ENCODE results near the gene TGM2.

The TGM2 gene

GRCh38 chr20:38165966-38166702 lies 1.1 kb upstream of the TGM2 start:
- TF ChIP-seq, protein P1, sequence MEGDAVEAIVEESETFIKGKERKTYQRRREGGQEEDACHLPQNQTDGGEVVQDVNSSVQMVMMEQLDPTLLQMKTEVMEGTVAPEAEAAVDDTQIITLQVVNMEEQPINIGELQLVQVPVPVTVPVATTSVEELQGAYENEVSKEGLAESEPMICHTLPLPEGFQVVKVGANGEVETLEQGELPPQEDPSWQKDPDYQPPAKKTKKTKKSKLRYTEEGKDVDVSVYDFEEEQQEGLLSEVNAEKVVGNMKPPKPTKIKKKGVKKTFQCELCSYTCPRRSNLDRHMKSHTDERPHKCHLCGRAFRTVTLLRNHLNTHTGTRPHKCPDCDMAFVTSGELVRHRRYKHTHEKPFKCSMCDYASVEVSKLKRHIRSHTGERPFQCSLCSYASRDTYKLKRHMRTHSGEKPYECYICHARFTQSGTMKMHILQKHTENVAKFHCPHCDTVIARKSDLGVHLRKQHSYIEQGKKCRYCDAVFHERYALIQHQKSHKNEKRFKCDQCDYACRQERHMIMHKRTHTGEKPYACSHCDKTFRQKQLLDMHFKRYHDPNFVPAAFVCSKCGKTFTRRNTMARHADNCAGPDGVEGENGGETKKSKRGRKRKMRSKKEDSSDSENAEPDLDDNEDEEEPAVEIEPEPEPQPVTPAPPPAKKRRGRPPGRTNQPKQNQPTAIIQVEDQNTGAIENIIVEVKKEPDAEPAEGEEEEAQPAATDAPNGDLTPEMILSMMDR (IDR thresholded peaks at IDR 0.05; ENCODE audit: low read depth, low read length): no peak
- no peak overlapping the region for H3K4me3 ChIP-seq (ENCODE audit: low read depth, low read length)

GRCh38 chr20:38164624-38165088 lies 414 bp downstream of the TGM2 start:
- TF ChIP-seq, protein P1 (IDR thresholded peaks at IDR 0.05; ENCODE audit: low read depth, low read length): no peak
- peak overlapping the region; percentile 58 for H3K4me3 ChIP-seq (ENCODE audit: low read depth, low read length)

DNA sequence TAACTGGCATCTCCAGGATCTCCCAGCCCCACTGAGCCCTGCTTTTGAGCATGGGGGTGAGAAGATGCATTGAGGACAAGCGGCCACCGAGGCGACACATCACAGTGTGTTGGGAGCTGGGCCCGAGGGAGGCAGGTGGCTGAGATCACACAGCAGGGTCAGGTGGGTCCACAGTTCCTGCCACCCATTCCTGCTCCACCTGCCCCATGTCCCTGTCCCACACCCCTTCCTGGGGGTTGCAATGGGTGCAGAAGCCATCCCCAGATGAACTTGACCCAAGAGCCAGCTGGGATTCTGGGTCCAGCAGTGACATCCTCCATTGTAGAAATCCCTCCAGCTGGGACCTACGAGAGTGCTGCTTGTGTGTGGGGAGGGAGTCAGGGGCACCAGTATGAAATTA lies 1.0 kb downstream of the TGM2 start:
- TF ChIP-seq, protein P1 (IDR thresholded peaks at IDR 0.05; ENCODE audit: low read depth, low read length): no peak

DNA sequence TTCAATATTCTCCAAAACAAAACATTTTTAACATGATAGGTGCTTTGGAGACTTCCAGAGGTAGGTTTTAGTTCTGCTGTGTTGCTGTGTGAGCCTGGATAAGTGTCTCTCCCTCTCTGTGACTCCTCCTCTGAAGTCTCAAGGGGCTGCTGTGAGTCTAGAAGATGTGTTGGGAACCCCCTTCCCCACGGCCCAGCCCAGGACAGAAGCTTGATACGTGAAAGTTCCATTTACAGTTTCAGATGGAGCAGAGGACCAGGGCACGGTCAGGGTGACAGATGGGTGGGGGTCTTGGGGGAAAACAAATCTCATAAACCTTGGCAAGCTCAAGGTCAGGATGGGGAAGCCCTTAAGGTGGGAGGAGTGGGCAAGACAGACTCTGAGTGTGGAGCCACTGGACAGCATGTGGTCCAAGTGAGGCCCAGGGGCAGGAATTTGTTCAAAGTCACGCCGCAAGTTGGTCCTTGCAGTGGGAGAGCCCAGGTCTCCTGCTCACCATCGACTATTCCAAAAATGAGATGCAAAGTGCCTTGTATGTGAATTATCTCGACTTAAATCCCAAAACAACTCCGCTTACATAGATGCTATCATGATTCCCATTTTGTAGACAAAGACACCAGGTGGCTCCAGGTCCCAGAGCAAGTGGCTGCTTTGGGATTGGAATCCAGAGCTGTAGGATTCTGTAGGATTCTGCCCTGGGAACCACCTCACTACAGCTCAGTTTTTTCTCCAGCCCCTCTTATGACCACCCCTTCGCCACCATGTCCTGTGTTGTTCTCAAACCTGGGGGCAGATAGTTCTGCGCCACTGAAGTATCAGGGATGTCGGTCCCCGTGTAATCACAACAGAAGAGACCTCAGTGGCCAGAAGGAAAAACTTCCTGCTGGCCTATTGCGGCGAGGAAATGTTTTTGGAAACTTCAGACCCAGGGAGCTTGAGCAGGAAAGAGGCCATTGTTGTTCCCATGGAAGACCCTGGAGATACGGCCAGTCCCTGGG lies 1.9 kb downstream of the TGM2 start:
- TF ChIP-seq, protein P1 (IDR thresholded peaks at IDR 0.05; ENCODE audit: low read depth, low read length): no peak
- H3K4me3 ChIP-seq (ENCODE audit: low read depth, low read length): no peak overlapping the region

More for the DNA sequence above, 1.0 kb downstream of the TGM2 start:
- H3K4me3 ChIP-seq (ENCODE audit: low read depth, low read length): peak overlapping the region; percentile 58

GRCh38 chr20:38162149-38162548 lies 2.9 kb downstream of the TGM2 start:
- TF ChIP-seq, protein P1 (IDR thresholded peaks at IDR 0.05; ENCODE audit: low read depth, low read length): no peak
- no peak overlapping the region for H3K4me3 ChIP-seq (ENCODE audit: low read depth, low read length)

DNA sequence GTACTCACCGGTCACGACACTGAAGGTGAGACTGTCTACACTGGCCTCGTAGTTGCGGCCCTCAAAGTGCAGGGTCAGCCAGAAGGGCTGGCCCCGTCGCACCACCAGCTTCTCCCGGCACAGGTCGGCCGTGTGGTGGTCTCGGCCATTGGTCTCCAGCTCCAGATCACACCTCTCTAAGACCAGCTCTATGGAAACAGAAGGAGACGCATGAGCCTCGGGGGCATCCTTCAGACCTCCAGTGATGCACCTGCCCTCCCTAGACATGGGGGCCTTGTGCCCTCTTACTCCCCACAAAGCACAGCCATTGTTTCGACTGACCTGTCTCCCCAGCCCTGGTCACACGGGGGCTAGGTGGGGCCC lies 3.7 kb downstream of the TGM2 start:
- H3K4me3 ChIP-seq (ENCODE audit: low read depth, low read length): no peak overlapping the region
- TF ChIP-seq, protein P1 (IDR thresholded peaks at IDR 0.05; ENCODE audit: low read depth, low read length): no peak

All from WI38 (cell line).